Frontal cortex (tissue), 4 donors: Measurements from ENCODE around the gene PTCD1. TPM values are rescaled to one million over a fixed set of nuclear protein-coding genes. Genes with fewer than 3 reads are reported as not detected.

Source experiments
- DNase-seq, 2 donors: peaks; one replicate each; pipeline ENCODE4 v3.0.0; 2012; ENCODE audit warnings: low spot score in 2 of 2
- FAIRE-seq: peaks from 2 replicates; lab custom pipeline; 2012; peaks lifted over from hg19 to GRCh38; lab: Jason Lieb, UNC
- total RNA-seq: library from RNA; depleted of rRNA; stranded (reverse); fragments of >200 nt; gene quantifications from one replicate; pipeline ENCODE4 v1.2.3, GENCODE V29; 2014
- donor health status: control.
- donor health status: control.
- donor health status: control.

PTCD1 gene, protein sequence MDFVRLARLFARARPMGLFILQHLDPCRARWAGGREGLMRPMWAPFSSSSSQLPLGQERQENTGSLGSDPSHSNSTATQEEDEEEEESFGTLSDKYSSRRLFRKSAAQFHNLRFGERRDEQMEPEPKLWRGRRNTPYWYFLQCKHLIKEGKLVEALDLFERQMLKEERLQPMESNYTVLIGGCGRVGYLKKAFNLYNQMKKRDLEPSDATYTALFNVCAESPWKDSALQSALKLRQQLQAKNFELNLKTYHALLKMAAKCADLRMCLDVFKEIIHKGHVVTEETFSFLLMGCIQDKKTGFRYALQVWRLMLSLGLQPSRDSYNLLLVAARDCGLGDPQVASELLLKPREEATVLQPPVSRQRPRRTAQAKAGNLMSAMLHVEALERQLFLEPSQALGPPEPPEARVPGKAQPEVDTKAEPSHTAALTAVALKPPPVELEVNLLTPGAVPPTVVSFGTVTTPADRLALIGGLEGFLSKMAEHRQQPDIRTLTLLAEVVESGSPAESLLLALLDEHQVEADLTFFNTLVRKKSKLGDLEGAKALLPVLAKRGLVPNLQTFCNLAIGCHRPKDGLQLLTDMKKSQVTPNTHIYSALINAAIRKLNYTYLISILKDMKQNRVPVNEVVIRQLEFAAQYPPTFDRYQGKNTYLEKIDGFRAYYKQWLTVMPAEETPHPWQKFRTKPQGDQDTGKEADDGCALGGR
- total RNA-seq: 5.7 TPM

DNA sequence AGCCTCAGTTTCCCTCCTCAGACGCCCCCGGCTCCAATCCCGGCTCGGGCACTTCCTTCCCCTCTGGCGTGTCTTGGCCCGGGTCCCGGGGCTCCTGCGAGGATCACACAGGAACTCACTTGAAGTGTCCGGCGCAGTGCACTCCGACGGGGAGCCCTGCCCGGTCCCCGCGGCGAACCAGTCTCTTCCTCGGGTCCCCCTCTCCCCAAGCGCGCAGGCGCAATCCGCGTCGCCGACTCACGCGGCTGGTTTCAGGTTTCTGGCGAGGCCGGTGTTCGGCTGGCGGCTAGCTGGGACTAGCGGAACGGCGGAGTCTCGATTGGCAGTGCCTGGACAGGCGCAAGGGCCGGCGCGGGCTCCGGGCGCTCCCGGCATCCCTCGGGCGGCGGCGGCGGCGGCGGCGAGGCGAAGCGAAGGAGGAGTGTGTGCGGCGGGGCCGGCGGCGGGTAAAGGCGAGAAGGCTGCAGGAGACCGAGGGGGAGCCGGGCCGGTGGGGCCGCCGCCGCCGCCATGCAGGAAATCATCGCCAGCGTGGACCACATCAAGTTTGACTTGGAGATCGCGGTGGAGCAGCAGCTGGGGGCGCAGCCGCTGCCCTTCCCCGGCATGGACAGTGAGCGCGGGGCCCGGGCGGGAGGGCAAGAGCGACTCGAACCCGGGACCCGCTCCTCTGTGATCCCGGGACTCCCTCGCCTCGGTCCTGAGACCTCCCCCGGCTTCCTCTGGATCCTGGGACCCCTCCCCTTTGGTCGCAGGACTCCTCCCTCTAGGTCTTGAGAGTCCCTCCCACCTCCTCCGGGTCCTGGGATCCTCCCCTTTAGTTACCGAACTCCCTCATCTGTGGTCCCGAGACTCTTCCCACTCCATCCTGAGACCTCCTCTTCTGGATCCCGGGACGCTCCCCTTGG, at the start of gene PTCD1, which contains the start of gene CPSF4:
PTCD1 (minus strand) TSS at position 226 of the 908 bp plus-strand sequence. CDS start 3,556 bp downstream, outside the sequence.
CPSF4 (plus strand) TSS at position 371 of the 908 bp plus-strand sequence; CDS start at position 511, 140 bp downstream.
- no peak for FAIRE-seq

DNA sequence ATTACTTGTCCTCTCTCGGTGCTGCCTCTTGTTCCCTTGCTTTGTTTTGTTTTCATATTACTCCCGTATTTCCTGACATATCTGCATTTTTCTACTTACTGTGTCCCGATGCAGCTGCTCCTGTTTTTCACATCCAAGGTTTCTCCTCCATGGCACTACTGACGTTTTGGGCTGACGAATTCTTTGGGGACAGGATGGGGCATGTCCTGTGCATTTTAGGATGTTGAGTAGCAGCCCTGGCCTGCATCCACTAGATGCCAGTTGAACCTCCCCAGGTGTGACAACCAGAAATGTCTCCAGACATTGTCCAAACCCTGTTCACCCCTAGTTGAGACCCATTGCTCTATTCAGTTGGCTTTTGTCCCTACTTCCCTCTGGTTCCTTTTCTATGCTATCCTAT, 46.5 kb upstream of the PTCD1 start:
- no peak for DNase-seq
- FAIRE-seq: no peak

More for the DNA sequence above, at the start of gene PTCD1, which contains the start of gene CPSF4:
- peak; percentile 96 to 97 for DNase-seq

GRCh38 chr7:99478464-99479440, 40.2 kb upstream of the PTCD1 start:
- DNase-seq (no peak), FAIRE-seq (no peak)

DNA sequence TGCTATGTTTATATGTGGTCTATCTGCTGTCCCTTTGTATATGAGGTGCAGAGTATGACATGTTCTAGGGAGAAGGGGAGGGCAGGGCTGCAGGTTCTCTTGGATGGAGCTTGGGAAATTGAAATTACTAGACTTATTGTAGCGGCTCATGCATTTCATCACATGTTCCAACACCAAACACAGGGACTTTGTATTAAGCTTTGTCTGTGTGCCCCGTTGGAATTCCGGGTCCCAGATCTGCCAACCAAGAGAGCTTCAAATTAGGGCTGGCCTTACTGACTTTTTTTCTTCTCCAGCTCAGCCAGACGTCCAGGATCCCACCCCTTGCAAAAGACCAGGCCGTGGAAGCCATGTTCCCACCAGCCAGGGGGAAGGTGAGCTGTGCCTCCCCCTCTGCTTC, 37.5 kb upstream of the PTCD1 start:
- no peak for DNase-seq
- no peak for FAIRE-seq

DNA sequence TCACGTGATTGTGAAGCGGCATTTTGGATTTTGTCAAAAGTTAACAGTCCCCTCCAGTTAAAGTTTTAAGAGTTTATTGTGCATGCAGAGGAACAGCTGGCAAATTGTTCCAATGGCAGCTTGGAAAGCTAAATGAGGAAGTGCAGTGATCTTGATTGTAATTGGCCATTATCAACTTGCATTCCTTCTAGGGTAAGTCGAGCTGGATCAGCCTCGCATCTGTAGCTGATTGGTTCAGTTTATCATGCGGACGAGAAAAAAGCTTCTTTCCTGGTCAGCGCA, 34.7 kb upstream of the PTCD1 start:
- peak in 1 of 2 donors; percentile 58 for DNase-seq

DNA sequence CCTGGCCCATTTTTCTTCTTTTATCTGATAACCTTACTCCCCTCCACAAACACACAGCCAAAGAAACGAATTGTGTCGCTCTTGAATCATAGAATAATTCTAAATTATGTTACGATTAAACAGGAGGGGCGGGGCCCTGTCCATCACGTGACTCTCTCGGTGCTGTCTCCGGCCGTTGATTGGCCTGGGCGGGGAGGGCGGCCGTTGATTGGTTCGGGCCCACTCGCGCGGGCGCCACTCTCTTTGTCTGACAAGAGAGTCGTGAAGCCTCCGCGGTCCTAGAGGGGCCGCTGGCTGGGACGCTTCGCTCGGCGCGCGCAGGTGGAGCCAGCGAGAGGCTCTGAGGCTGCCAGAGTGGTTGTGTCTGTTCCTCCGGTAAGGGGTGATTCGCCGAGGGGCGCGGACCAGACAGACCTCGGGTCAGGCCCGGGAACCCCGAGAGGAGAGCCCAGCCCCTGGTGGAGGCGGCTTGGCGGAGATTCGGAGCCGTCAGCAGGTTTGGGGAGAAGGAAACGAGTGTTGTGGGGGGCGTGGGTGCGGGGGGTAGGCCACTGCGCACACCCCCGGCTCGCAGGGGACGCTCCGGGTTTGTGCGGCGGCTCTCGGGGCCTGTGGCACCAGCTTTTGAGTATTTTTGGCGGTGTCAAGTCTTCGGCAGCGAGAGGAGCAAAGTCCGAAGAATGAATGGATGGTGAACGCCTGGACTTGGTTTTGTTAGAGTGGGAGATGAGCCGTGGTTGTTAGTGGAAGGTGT, 34.1 kb upstream of the PTCD1 start, which contains the start of gene ZNF789:
ZNF789 (plus strand) TSS at position 330 of the 754 bp plus-strand sequence. CDS start 3,567 bp downstream, outside the sequence.
- DNase-seq (peak; percentile 99), FAIRE-seq (peak; percentile 85)

More for the DNA sequence above, 34.7 kb upstream of the PTCD1 start:
- FAIRE-seq: no peak

- FAIRE-seq (no peak), DNase-seq (no peak)
Observed at GRCh38 chr7:99469381-99470065, 30.9 kb upstream of the PTCD1 start.

DNA sequence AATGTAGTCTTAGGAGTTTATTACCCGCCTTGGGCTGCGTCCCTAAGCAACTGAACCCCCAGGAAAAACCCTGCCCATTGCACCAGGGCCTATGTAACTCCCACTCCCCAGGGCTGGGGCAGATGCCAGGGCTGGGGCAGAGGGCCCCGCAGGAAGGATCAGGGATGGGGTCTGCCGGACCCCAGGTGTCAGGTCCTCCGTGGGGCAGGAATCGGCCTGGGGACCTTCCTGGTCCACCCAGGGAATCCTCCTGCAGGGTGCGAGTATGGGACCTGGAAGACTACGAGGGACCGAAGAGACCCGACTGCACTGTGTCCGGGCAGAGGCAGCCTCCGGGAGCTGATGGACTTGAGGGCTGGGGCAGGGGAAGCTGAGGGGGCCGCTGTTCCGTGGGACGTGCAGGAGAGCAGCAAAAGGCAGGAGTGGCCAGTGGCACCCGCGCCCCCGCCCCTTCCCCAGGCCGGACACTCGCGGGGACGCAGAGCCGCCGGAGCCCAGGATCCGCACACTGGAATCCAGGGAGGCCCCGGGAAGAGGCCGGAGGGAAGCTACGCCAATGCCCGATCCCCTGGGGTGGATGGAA, 29.8 kb upstream of the PTCD1 start:
- FAIRE-seq (no peak), DNase-seq (no peak)

GRCh38 chr7:99465421-99465768, 26.8 kb upstream of the PTCD1 start:
- FAIRE-seq: no peak
- no peak for DNase-seq

DNA sequence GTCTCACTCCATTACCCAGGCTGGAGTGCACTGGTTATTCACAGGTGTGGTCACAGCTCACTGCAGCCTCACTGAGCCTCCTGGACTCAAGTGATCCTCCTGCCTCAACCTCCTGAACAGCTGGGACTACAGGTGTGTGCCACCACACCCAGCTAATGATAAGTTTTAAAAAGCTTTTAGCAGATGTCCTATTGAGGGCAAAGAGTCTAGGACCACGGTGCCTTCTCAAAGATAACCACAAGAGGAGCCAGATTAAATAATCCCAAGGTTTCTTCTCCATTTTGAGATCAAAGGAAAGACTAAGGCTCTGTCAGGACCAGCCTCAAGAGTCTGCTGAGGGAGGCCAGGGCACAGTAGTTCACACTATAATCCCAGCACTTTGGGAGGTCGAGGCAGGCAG, 22.6 kb upstream of the PTCD1 start:
- DNase-seq (no peak), FAIRE-seq (no peak)

DNA sequence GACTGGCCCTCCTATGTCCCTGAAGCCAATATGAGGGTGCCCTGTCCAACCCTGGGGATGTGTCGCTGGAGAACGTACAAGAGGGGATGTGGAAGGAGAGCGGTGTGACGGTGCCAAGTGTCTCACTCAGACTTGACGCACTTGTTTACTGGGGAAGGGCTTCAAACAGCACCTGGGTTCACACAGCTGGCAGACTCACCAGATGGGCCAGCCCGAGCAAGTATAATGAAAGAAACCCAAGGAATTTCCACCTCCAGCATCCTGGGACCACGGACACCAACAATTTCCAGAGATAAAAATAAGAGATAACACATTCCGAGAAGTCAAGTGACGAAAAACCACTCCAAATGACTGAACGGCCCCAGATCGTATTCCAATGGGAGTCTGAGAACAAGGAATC, 22.1 kb upstream of the PTCD1 start:
- FAIRE-seq: no peak
- DNase-seq: no peak

DNA sequence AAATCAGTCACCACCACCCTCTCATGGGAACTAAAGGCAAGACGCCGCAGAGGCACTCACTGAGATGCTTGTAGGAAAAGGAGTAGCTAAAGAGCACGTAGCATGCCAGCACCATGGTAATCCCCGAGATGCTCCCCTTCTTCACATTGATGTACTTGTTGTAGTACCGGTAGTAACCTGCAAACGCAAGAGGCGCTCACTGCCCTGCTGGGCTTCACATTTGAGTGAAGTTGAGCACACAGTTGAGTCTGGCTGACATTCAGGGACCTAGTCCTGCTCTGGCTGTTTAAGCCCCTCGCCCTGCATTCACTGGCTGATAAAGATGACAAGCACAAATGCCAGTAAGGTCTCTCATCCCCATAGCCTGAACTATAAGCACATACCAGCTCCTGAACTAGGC, 20.5 kb upstream of the PTCD1 start:
- FAIRE-seq (no peak), DNase-seq (no peak)

- no peak for FAIRE-seq
Observed at GRCh38 chr7:99457650-99458493, 19.3 kb upstream of the PTCD1 start.

DNA sequence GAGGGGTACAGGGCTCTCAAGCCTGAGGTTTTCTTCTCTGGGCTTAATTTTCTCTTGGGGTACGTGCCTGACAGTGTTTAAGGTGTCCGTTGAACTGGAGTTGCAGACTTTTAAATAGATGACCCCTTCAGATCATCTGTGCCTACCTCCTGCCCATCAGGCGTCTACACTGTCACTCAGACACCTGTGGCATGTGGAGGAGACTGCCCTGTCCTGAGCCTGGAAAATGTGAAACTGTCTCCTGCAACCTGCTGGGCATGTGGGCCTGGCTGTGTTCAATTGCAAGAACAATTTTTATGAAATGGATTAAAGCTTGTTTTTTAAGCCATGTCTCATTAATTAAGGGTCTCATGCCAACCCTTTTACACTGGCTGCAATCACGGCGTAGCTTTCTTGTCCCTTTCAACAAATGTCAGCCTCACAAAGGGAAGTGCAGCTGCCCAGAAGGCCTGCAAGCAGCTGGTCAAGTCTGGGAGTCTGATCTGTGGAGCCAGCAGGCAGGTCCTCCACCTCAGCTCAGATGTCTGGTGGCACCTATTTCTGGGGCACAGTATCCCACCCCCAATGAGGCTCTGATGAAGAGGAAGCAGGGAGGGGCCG, 18.6 kb upstream of the PTCD1 start:
- FAIRE-seq (no peak), DNase-seq (no peak)

More at GRCh38 chr7:99457650-99458493, 19.3 kb upstream of the PTCD1 start:
- no peak for DNase-seq

DNA sequence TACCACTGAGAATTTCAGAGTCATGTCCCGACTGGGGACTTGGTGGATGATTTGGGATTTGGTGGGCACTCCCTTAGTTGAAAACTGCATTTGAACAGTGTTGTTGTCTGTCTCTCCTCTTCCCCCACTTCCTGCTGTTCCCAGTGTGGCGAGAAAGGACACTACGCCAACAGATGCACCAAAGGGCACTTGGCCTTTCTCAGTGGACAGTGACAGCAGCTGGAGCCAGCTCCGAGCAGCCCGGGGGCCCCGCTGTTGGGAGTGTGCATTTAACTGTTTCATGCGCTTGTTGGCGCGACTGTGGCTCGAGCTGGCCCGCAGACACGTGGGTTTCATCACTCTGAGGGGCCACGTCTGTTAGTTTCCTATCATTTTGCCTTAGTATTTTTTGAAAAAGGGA, 17.7 kb upstream of the PTCD1 start:
- no peak for FAIRE-seq

GRCh38 chr7:99455874-99456273, 17.3 kb upstream of the PTCD1 start:
- no peak for FAIRE-seq
- DNase-seq: no peak

More for the DNA sequence above, 17.7 kb upstream of the PTCD1 start:
- no peak for DNase-seq
